Smooth muscle cell (in vitro differentiated cells): ENCODE measurements around the gene SMCO3. TPM values are rescaled to one million over a fixed set of nuclear protein-coding genes. Genes with fewer than 3 reads are reported as not detected.

ENCODE experiments used
- DNase-seq: peaks from one replicate; lab custom pipeline; 2025; ENCODE audit not compliant: unreplicated experiment; lab: John Stamatoyannopoulos, UW
- H2AFZ ChIP-seq: fragments of 200-600 bp; sonication (generic); 2 replicates; pipeline ENCODE4 v1.6.0; 2016; ENCODE audit warnings: antibody characterized with exemption, low read depth, mild to moderate bottlenecking
- H3F3A ChIP-seq: fragments of 200-600 bp; sonication (generic); 2 replicates; pipeline ENCODE4 v1.6.0; 2017; ENCODE audit warnings: antibody characterized with exemption, low read depth
- H3K27ac ChIP-seq: fragments of 200-600 bp; sonication (generic); 2 replicates; pipeline ENCODE4 v1.5.1; 2016; ENCODE audit warnings: low read depth, mild to moderate bottlenecking
- H3K27me3 ChIP-seq: fragments of 200-600 bp; sonication (generic); 2 replicates; pipeline ENCODE4 v1.6.1; 2016; ENCODE audit warnings: low read depth, mild to moderate bottlenecking
- H3K36me3 ChIP-seq: fragments of 200-600 bp; sonication (generic); 2 replicates; pipeline ENCODE4 v1.5.1; 2016; ENCODE audit warnings: low read depth
- H3K4me1 ChIP-seq: fragments of 200-600 bp; sonication (generic); 2 replicates; pipeline ENCODE4 v1.5.1; 2016; ENCODE audit warnings: low read depth
- H3K4me2 ChIP-seq: fragments of 200-600 bp; sonication (generic); 2 replicates; pipeline ENCODE4 v1.6.0; 2016; ENCODE audit warnings: mild to moderate bottlenecking
- H3K4me3 ChIP-seq: fragments of 200-600 bp; sonication (generic); 2 replicates; pipeline ENCODE4 v1.5.1; 2016; ENCODE audit warnings: mild to moderate bottlenecking
- H3K79me2 ChIP-seq: fragments of 200-600 bp; sonication (generic); 2 replicates; pipeline ENCODE4 v1.6.0; 2016; ENCODE audit warnings: low read depth, mild to moderate bottlenecking
- H3K9ac ChIP-seq: fragments of 200-600 bp; sonication (generic); 2 replicates; pipeline ENCODE4 v1.6.0; 2016; ENCODE audit warnings: low read depth
- H3K9me3 ChIP-seq: fragments of 200-600 bp; sonication (generic); replicated peaks from 2 replicates; pipeline ENCODE4 v1.5.1; 2016; ENCODE audit warnings: low read depth
- H4K20me1 ChIP-seq: fragments of 200-600 bp; sonication (generic); 2 replicates; pipeline ENCODE4 v1.6.0; 2016; ENCODE audit warnings: low read depth
- CTCF ChIP-seq: fragments of 200-600 bp; sonication (generic); IDR thresholded peaks from 2 replicates; pipeline ENCODE4 v1.5.1; 2017; ENCODE audit warnings: borderline replicate concordance, mild to moderate bottlenecking, antibody characterized with exemption; ENCODE audit not compliant: insufficient read depth, poor library complexity, severe bottlenecking
- WGBS: methylation state at CpG from one replicate; pipeline ENCODE4 v1.1.7; 2016; ENCODE audit warnings: low lambda C conversion rate; 5-methylcytosine and 5-hydroxymethylcytosine counted together
- polyA plus RNA-seq: library from polyadenylated mRNA; unstranded; fragments of >200 nt; fragmentation: Nextera tagmentation; extraction: Ambion mirVana; gene quantifications from 2 replicates; pipeline ENCODE4 v1.2.1, GENCODE V29; 2016
- total RNA-seq: library from RNA; depleted of rRNA; stranded (reverse); fragments of >200 nt; gene quantifications from 2 replicates; pipeline ENCODE4 v1.2.3, GENCODE V29; 2014

SMCO3 gene
- total and polyA plus RNA-seq, 2 experiments from 2014 or later = 0.22 to 0.93 TPM

DNA sequence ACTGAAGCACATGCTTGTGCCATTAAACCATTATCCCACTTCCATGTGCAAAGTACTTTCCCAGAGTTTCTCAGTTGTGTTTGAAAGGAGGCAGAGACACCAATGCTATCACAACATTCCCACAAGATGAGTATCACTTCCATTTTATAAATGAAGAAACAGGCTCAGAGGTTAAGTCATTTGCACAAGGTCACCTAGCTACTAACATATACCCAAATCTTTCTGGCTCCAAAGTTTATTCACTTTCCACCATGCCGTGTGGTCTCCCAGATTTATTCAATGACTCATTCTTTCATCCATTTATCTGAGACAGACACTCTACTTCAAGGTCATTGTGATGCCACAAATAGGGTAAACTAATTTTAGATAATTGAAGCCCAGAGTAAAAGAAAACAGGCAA lies 20.0 kb upstream of the SMCO3 start:
- Histone ChIP-seq H3F3A (peaks cover 36% of the 10 kb centered on the region), H3K27ac (peak overlapping the region; percentile 98), H3K9ac (no peak overlapping the region), H3K79me2 (peaks cover under 1% of the 10 kb centered on the region), H3K4me1 (peaks cover 11% of the 10 kb centered on the region), H3K9me3 (no peaks in the 10 kb centered on the region), H2AFZ (no peak overlapping the region), H4K20me1 (no peaks in the 10 kb centered on the region), H3K36me3 (no peaks in the 10 kb centered on the region), H3K27me3 (no peaks in the 10 kb centered on the region), H3K4me3 (no peak overlapping the region), H3K4me2 (peak overlapping the region; percentile 80)
- no peak for DNase-seq
- TF ChIP-seq CTCF = no peak
- 9% methylated on average over 1 of the region's 1 CpG for WGBS

DNA sequence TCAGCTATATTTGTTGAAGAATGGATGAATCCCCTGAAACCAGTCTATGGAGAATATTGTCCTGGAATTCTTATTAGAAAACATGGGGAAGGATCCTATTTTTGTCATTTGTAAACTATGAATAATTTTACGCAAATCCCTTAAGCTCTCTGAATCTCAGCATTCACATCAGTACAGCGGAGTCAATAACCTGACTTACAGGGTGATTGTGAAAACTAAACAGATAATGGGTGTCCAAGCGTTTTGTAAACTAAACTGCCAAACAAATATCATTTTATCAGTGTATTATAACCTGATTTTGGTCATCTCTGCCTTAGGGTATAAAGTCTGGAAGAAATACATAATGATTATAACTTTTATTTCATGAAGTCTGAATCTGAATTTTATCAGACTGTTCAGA lies 19.4 kb upstream of the SMCO3 start:
- Histone ChIP-seq H3K4me2 (peak overlapping the region; percentile 80), H3K79me2 (peaks cover 2% of the 10 kb centered on the region), H3K27me3 (no peaks in the 10 kb centered on the region), H3K9ac (no peak overlapping the region), H4K20me1 (no peaks in the 10 kb centered on the region), H3K4me3 (no peak overlapping the region), H2AFZ (no peak overlapping the region), H3K27ac (peak overlapping the region; percentile 98), H3K4me1 (peaks cover 11% of the 10 kb centered on the region), H3K36me3 (no peaks in the 10 kb centered on the region), H3F3A (peaks cover 33% of the 10 kb centered on the region), H3K9me3 (no peaks in the 10 kb centered on the region)
- 35% methylated on average over 3 of the region's 3 CpGs for WGBS
- DNase-seq = no peak
- TF ChIP-seq CTCF = no peak

- no peaks in the 10 kb centered on the region for H3K27me3 ChIP-seq
- H3F3A ChIP-seq = peaks cover 22% of the 10 kb centered on the region
- no peak overlapping the region for H3K9ac ChIP-seq
- H3K4me2 ChIP-seq = no peak overlapping the region
- no peak overlapping the region for H3K27ac ChIP-seq
- H2AFZ ChIP-seq = no peak overlapping the region
- H3K79me2 ChIP-seq = peaks cover 3% of the 10 kb centered on the region
- no peak for DNase-seq
- H3K4me1 ChIP-seq = peaks cover 20% of the 10 kb centered on the region
- no peaks in the 10 kb centered on the region for H3K36me3 ChIP-seq
- H3K9me3 ChIP-seq = no peaks in the 10 kb centered on the region
- no peak overlapping the region for H3K4me3 ChIP-seq
- H4K20me1 ChIP-seq = no peaks in the 10 kb centered on the region
- TF ChIP-seq CTCF = no peak
These were observed 14.9 kb upstream of the SMCO3 start for GRCh38 chr12:14828892-14829291.

DNA sequence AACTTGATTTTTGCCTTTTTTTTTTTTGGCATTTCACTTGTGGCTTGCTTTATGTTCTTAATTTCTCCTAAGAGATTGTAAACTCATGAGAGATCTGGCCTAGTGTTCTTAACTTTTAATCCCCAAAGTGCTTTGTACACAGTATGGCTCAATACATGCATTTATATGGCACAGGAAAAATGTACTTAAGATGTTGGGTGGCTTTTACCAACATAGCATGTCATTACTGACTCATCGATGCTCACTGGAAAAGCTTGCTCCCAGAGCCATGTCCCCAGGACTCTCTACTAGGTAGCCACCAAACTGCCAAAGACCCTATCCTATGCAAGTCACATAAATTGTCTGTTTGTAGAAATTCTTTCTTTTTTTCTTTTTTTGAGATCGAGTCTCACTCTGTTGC lies 13.1 kb upstream of the SMCO3 start:
- Histone ChIP-seq H4K20me1 (no peaks in the 10 kb centered on the region), H3K79me2 (peaks cover 3% of the 10 kb centered on the region), H3K36me3 (no peaks in the 10 kb centered on the region), H3K9me3 (no peaks in the 10 kb centered on the region), H3K27me3 (no peaks in the 10 kb centered on the region), H2AFZ (peak overlapping the region; percentile 81), H3K9ac (peak overlapping the region; percentile 55), H3K4me3 (no peak overlapping the region), H3F3A (peaks cover 19% of the 10 kb centered on the region), H3K27ac (peak overlapping the region; percentile 92), H3K4me1 (peaks cover 14% of the 10 kb centered on the region), H3K4me2 (peak overlapping the region; percentile 35)
- 64% methylated on average over 2 of the region's 2 CpGs for WGBS
- no peak for DNase-seq
- TF ChIP-seq CTCF = no peak
